Neural progenitor cell (in vitro differentiated cells): ENCODE results near the gene APBB1. TPM values are rescaled to one million over a fixed set of nuclear protein-coding genes. Genes with fewer than 3 reads are reported as not detected.

ENCODE experiments used
- DNase-seq: peaks from one replicate; pipeline ENCODE4 v3.0.0-alpha.2; 2016; ENCODE audit warnings: low spot score
- H2AFZ ChIP-seq: fragments of 200-600 bp; sonication (generic); replicated peaks from 2 replicates; pipeline ENCODE4 v1.6.1; 2016; ENCODE audit warnings: antibody characterized with exemption
- H3F3A ChIP-seq: fragments of 200-600 bp; sonication (generic); 2 replicates; pipeline ENCODE4 v1.6.1; 2016; ENCODE audit warnings: antibody characterized with exemption, low read depth
- H3K27ac ChIP-seq: fragments of 200-600 bp; sonication (generic); 2 replicates; pipeline ENCODE4 v1.5.1; 2016; ENCODE audit warnings: mild to moderate bottlenecking
- H3K27me3 ChIP-seq: fragments of 200-600 bp; sonication (generic); 2 replicates; pipeline ENCODE4 v1.6.1; 2016; ENCODE audit warnings: mild to moderate bottlenecking, moderate library complexity
- H3K36me3 ChIP-seq: fragments of 200-600 bp; sonication (generic); 2 replicates; pipeline ENCODE4 v1.5.1; 2016
- H3K4me1 ChIP-seq: fragments of 200-600 bp; sonication (generic); 2 replicates; pipeline ENCODE4 v1.6.1; 2016; ENCODE audit warnings: mixed run types
- H3K4me2 ChIP-seq: fragments of 200-600 bp; sonication (generic); 2 replicates; pipeline ENCODE4 v1.6.1; 2016
- H3K4me3 ChIP-seq: fragments of 200-600 bp; sonication (generic); 2 replicates; pipeline ENCODE4 v1.5.1; 2016
- H3K79me2 ChIP-seq: fragments of 200-600 bp; sonication (generic); 2 replicates; pipeline ENCODE4 v1.6.1; 2016; ENCODE audit warnings: low read depth
- H3K9ac ChIP-seq: fragments of 200-600 bp; sonication (generic); 2 replicates; pipeline ENCODE4 v1.6.1; 2016
- H3K9me3 ChIP-seq: fragments of 200-600 bp; sonication (generic); 2 replicates; pipeline ENCODE4 v1.5.1; 2016; ENCODE audit warnings: low read depth
- H4K20me1 ChIP-seq: fragments of 200-600 bp; sonication (generic); 2 replicates; pipeline ENCODE4 v1.6.1; 2016; ENCODE audit warnings: low read depth
- H3K27ac Mint-ChIP-seq: 3 replicates; pipeline ENCODE4 v1.8.0; 2021; ENCODE audit warnings: mixed read lengths
- H3K27me3 Mint-ChIP-seq: 2 replicates; pipeline ENCODE4 v1.8.0; 2022; ENCODE audit warnings: low read depth, mild to moderate bottlenecking, inconsistent platforms, moderate library complexity, mixed read lengths; ENCODE audit not compliant: insufficient read depth
- H3K36me3 Mint-ChIP-seq: 3 replicates; pipeline ENCODE4 v1.8.0; 2021; ENCODE audit warnings: mixed read lengths
- H3K4me1 Mint-ChIP-seq: 3 replicates; pipeline ENCODE4 v1.8.0; 2021; ENCODE audit warnings: mixed read lengths
- H3K4me3 Mint-ChIP-seq: 3 replicates; pipeline ENCODE4 v1.8.0; 2021; ENCODE audit warnings: mild to moderate bottlenecking, moderate library complexity, mixed read lengths
- H3K9me3 Mint-ChIP-seq: 3 replicates; pipeline ENCODE4 v1.8.0; 2020; ENCODE audit warnings: mixed read lengths
- CTCF ChIP-seq: fragments of 200-600 bp; sonication (generic); IDR thresholded peaks from 2 replicates; pipeline ENCODE4 v1.5.1; 2017; ENCODE audit warnings: antibody characterized with exemption, mild to moderate bottlenecking
- EZH2 ChIP-seq: fragments of 200-600 bp; sonication (generic); IDR thresholded peaks from 2 replicates; pipeline ENCODE4 v1.6.1; 2017; ENCODE audit warnings: antibody characterized with exemption, mild to moderate bottlenecking, moderate library complexity
- EZH2phosphoT487 ChIP-seq: fragments of 200-600 bp; sonication (generic); IDR thresholded peaks from 2 replicates; pipeline ENCODE4 v1.6.1; 2017; ENCODE audit warnings: antibody characterized with exemption
- total RNA-seq: library from RNA; depleted of rRNA; stranded (reverse); fragments of >200 nt; gene quantifications from 2 replicates; pipeline ENCODE4 v1.2.3, GENCODE V29; 2015; ENCODE audit warnings: low replicate concordance

APBB1 gene
- total RNA-seq, 1 donor from 2014 or later, result 38.5 TPM

- peaks cover 15% of the 10 kb centered on the region for H3K79me2 ChIP-seq
- no peak overlapping the region for H3K4me3 Mint-ChIP-seq
- no peaks in the 10 kb centered on the region for H3F3A ChIP-seq
- no peaks in the 10 kb centered on the region for H3K27me3 Mint-ChIP-seq
- no peak overlapping the region for H3K4me3 ChIP-seq
- no peaks in the 10 kb centered on the region for H3K27me3 ChIP-seq
- H3K4me1 Mint-ChIP-seq, result no peaks in the 10 kb centered on the region
- no peak overlapping the region for H3K27ac ChIP-seq
- no peak for DNase-seq
- peaks cover 16% of the 10 kb centered on the region for H4K20me1 ChIP-seq
- peaks cover 4% of the 10 kb centered on the region for H3K4me1 ChIP-seq
- no peaks in the 10 kb centered on the region for H3K9me3 ChIP-seq
- H3K9me3 Mint-ChIP-seq, result no peaks in the 10 kb centered on the region
- H2AFZ ChIP-seq, result no peak overlapping the region
- peaks cover 8% of the 10 kb centered on the region for H3K36me3 Mint-ChIP-seq
- TF ChIP-seq EZH2 (no peak), CTCF (no peak), EZH2phosphoT487 (no peak)
- no peak overlapping the region for H3K9ac ChIP-seq
- H3K27ac Mint-ChIP-seq, result no peak overlapping the region
- H3K36me3 ChIP-seq, result no peaks in the 10 kb centered on the region
- no peak overlapping the region for H3K4me2 ChIP-seq
Observed at GRCh38 chr11:6413791-6414201, 5.1 kb downstream of the APBB1 start.

GRCh38 chr11:6411594-6412031 lies 7.3 kb downstream of the APBB1 start:
- Histone ChIP-seq H3K4me1 (no peaks in the 10 kb centered on the region), H3K9me3 (no peaks in the 10 kb centered on the region), H3F3A (no peaks in the 10 kb centered on the region), H3K36me3 (no peaks in the 10 kb centered on the region), H3K9ac (no peak overlapping the region), H3K4me3 (no peak overlapping the region), H3K4me2 (no peak overlapping the region), H3K79me2 (no peaks in the 10 kb centered on the region), H2AFZ (no peak overlapping the region), H4K20me1 (peaks cover 4% of the 10 kb centered on the region), H3K27ac (no peak overlapping the region), H3K27me3 (no peaks in the 10 kb centered on the region)
- H3K27ac Mint-ChIP-seq, result no peak overlapping the region
- no peak for TF ChIP-seq EZH2phosphoT487
- no peak for TF ChIP-seq EZH2
- no peak for TF ChIP-seq CTCF
- no peaks in the 10 kb centered on the region for H3K27me3 Mint-ChIP-seq
- DNase-seq, result no peak
- H3K4me3 Mint-ChIP-seq, result no peak overlapping the region
- H3K36me3 Mint-ChIP-seq, result peaks cover 12% of the 10 kb centered on the region
- H3K4me1 Mint-ChIP-seq, result peaks cover 6% of the 10 kb centered on the region
- no peaks in the 10 kb centered on the region for H3K9me3 Mint-ChIP-seq

- DNase-seq, result no peak
- Histone ChIP-seq H3K4me3 (no peak overlapping the region), H3F3A (peaks cover 4% of the 10 kb centered on the region), H2AFZ (no peak overlapping the region), H3K79me2 (no peaks in the 10 kb centered on the region), H4K20me1 (peaks cover 8% of the 10 kb centered on the region), H3K4me1 (no peaks in the 10 kb centered on the region), H3K36me3 (no peaks in the 10 kb centered on the region), H3K9me3 (no peaks in the 10 kb centered on the region), H3K27me3 (no peaks in the 10 kb centered on the region), H3K27ac (no peak overlapping the region), H3K4me2 (no peak overlapping the region), H3K9ac (no peak overlapping the region)
- no peak overlapping the region for H3K4me3 Mint-ChIP-seq
- peaks cover 12% of the 10 kb centered on the region for H3K36me3 Mint-ChIP-seq
- no peaks in the 10 kb centered on the region for H3K9me3 Mint-ChIP-seq
- no peaks in the 10 kb centered on the region for H3K27me3 Mint-ChIP-seq
- H3K27ac Mint-ChIP-seq, result no peak overlapping the region
- H3K4me1 Mint-ChIP-seq, result peaks cover 14% of the 10 kb centered on the region
- TF ChIP-seq EZH2phosphoT487, result no peak
- no peak for TF ChIP-seq EZH2
- TF ChIP-seq CTCF, result no peak
Observed at GRCh38 chr11:6410695-6411430, 8.0 kb downstream of the APBB1 start.
